K562 (cell line): ENCODE measurements around the gene RAB40B. TPM values are rescaled to one million over a fixed set of nuclear protein-coding genes. Genes with fewer than 3 reads are reported as not detected.

Source experiments
- BCOR ChIP-seq: fragments of 450-650 bp; IDR thresholded peaks from 2 replicates; pipeline ENCODE4 v1.6.1; 2016
- CXXC5 ChIP-seq: fragments of 250-450 bp; sonication (Bioruptor Pico); IDR thresholded peaks from 2 replicates; pipeline ENCODE4 v1.8.0; 2022; ENCODE audit warnings: inconsistent platforms, mild to moderate bottlenecking, moderate library complexity
- FOS ChIP-seq: IDR thresholded peaks from 3 replicates; pipeline ENCODE4 v1.6.1; 2011; ENCODE audit not compliant: insufficient read length; ENCODE audit errors: extremely low read depth
- MYNN ChIP-seq, 2 experiments: sonication (generic); formaldehyde crosslinking in 1 of 2; IDR thresholded peaks; 2 replicates each; pipeline versions ENCODE4 v1.5.0 to v1.6.1; 2016 to 2020; ENCODE audit warnings: antibody characterized with exemption in 1 of 2, missing genetic modification reagents in 1 of 2
- PHB ChIP-seq: fragments of 250-450 bp; sonication (Bioruptor Pico); IDR thresholded peaks from 2 replicates; pipeline ENCODE4 v1.5.0; 2021
- PHTF2 ChIP-seq: fragments of 250-450 bp; sonication (Bioruptor Pico); IDR thresholded peaks from 2 replicates; pipeline ENCODE4 v1.5.0; 2021; ENCODE audit warnings: mild to moderate bottlenecking
- POLR2A ChIP-seq: fragments of 450-650 bp; conservative IDR thresholded peaks from 2 replicates; pipeline ENCODE4 v1.6.1; 2016
- YY1 ChIP-seq, 3 experiments: IDR thresholded peaks; 2 replicates each; pipeline ENCODE4 v1.6.1; 2011; ENCODE audit warnings: low read length in 2 of 3, mild to moderate bottlenecking in 2 of 3, moderate library complexity in 2 of 3, borderline replicate concordance in 1 of 3, control low read depth in 1 of 3, low read depth in 1 of 3; ENCODE audit not compliant: insufficient read depth in 3 of 3, insufficient replicate concordance in 2 of 3, control insufficient read depth in 1 of 3, insufficient read length in 1 of 3; ENCODE audit errors: extremely low read depth in 1 of 3
- ZBTB33 ChIP-seq: sonication (generic); formaldehyde crosslinking; IDR thresholded peaks from 2 replicates; pipeline ENCODE4 v1.8.1; 2023; ENCODE audit warnings: mild to moderate bottlenecking, missing genetic modification reagents
- ZNF384 ChIP-seq: IDR thresholded peaks from 2 replicates; pipeline ENCODE4 v1.6.1; 2012; ENCODE audit warnings: low read depth, low read length, improper control_type of control experiment
- polyA plus RNA-seq, 8 experiments: library from polyadenylated mRNA; depleted of rRNA in 4 of 8; stranded (reverse) in 5 of 8; unstranded in 3 of 8; fragments of >200 nt; fragmentation: Nextera tagmentation in 2 of 8; fragmentation: Illumina TruSeq in 1 of 8; extraction: Ambion mirVana in 2 of 8; extraction: Trizol in 1 of 8; gene quantifications; 2 replicates each; pipeline versions ENCODE4 v1.2.1 to v1.2.3, GENCODE V29; 2011 to 2014; ENCODE audit warnings: inconsistent platforms in 1 of 8, missing spikeins in 1 of 8
- total RNA-seq, 7 experiments: library from RNA; depleted of rRNA in 6 of 7; stranded (reverse); fragments of >200 nt in 6 of 7; fragmentation: Illumina TruSeq in 2 of 7; extraction: Trizol in 2 of 7; gene quantifications; 2 replicates each; pipeline versions ENCODE4 v1.2.1 to v1.2.3, GENCODE V29; 2011 to 2021; ENCODE audit warnings: low replicate concordance in 1 of 7
- TF ChIP-seq, protein P1 (sequence below): sonication (generic); formaldehyde crosslinking; IDR thresholded peaks from 2 replicates; pipeline ENCODE4 v1.8.0; 2022; ENCODE audit warnings: mild to moderate bottlenecking, missing genetic modification reagents, borderline replicate concordance
- TF ChIP-seq, protein P2 (sequence below): fragments of 450-650 bp; formaldehyde crosslinking; IDR thresholded peaks from 2 replicates; pipeline ENCODE4 v1.4.0; 2020; ENCODE audit warnings: mild to moderate bottlenecking, moderate library complexity
- TF ChIP-seq, protein P3 (sequence below), 2 experiments: fragments of 450-650 bp; formaldehyde crosslinking in 1 of 2; IDR thresholded peaks; 2 replicates each; pipeline versions ENCODE4 v1.4.0 to v1.6.1; 2014 to 2020; ENCODE audit warnings: mild to moderate bottlenecking in 2 of 2, borderline replicate concordance in 1 of 2, low read depth in 1 of 2

The RAB40B gene
- total and polyA plus RNA-seq, 9 of the 15 experiments (the other 6 are each of a cell fraction or from before 2014, with no cell fraction given): 0.13 to 4.6 (median 1.4) TPM

DNA sequence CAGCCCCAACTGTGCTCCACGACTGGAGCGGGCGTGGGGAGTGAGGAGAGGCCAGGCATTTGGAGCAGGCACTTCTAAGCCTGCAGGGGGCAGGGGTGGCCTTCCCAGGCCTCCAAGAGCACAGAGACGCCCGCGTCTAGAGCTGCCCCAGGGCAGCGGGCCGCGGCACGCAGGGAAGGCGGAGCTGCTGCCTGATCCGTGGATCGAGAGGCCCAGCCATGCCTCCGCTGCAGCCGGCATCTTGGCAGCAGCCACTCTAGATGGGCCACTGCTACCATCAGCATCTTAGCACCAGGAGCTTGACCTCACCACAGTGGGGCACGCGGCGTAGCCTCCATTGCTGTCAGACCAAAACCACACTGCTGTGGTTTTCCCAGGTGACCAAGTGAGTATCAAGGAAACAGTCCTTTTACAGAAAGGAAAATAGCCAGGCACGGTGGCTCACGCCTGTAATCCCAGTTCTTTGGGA, 29.8 kb downstream of the RAB40B start (continued):
- TF ChIP-seq CXXC5 (peak; percentile 48; the same call in 1 of the 2 replicates), POLR2A (no peak), ZNF384 (no peak), YY1 (IDR thresholded peaks at IDR 0.05; ENCODE audit: borderline replicate concordance in 1 of 3, control insufficient read depth in 1 of 3, extremely low read depth in 1 of 3, insufficient read depth in 3 of 3, insufficient read length in 1 of 3, insufficient replicate concordance in 2 of 3, low read depth in 1 of 3, low read length in 2 of 3) (no peak), BCOR (no peak), FOS (no peak), PHB (CRISPR knock-in tag) (no peak), ZBTB33 (CRISPR knock-in tag) (peak; percentile 83), MYNN (IDR thresholded peaks at IDR 0.05) (0 out of 2 replicates have a peak, but pooled peaks have one; percentile 17), MYNN (CRISPR knock-in tag; IDR thresholded peaks at IDR 0.05) (no peak), PHTF2 (CRISPR knock-in tag) (no peak)
- TF ChIP-seq, protein P1, sequence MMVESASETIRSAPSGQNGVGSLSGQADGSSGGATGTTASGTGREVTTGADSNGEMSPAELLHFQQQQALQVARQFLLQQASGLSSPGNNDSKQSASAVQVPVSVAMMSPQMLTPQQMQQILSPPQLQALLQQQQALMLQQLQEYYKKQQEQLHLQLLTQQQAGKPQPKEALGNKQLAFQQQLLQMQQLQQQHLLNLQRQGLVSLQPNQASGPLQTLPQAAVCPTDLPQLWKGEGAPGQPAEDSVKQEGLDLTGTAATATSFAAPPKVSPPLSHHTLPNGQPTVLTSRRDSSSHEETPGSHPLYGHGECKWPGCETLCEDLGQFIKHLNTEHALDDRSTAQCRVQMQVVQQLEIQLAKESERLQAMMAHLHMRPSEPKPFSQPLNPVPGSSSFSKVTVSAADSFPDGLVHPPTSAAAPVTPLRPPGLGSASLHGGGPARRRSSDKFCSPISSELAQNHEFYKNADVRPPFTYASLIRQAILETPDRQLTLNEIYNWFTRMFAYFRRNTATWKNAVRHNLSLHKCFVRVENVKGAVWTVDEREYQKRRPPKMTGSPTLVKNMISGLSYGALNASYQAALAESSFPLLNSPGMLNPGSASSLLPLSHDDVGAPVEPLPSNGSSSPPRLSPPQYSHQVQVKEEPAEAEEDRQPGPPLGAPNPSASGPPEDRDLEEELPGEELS (CRISPR knock-in tag): no peak
- TF ChIP-seq, protein P2, sequence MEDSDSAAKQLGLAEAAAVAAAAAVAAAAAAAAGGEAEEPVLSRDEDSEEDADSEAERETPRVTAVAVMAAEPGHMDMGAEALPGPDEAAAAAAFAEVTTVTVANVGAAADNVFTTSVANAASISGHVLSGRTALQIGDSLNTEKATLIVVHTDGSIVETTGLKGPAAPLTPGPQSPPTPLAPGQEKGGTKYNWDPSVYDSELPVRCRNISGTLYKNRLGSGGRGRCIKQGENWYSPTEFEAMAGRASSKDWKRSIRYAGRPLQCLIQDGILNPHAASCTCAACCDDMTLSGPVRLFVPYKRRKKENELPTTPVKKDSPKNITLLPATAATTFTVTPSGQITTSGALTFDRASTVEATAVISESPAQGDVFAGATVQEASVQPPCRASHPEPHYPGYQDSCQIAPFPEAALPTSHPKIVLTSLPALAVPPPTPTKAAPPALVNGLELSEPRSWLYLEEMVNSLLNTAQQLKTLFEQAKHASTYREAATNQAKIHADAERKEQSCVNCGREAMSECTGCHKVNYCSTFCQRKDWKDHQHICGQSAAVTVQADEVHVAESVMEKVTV (CRISPR knock-in tag): peak; percentile 21; the same call in 1 of the 2 replicates
- TF ChIP-seq, protein P3, sequence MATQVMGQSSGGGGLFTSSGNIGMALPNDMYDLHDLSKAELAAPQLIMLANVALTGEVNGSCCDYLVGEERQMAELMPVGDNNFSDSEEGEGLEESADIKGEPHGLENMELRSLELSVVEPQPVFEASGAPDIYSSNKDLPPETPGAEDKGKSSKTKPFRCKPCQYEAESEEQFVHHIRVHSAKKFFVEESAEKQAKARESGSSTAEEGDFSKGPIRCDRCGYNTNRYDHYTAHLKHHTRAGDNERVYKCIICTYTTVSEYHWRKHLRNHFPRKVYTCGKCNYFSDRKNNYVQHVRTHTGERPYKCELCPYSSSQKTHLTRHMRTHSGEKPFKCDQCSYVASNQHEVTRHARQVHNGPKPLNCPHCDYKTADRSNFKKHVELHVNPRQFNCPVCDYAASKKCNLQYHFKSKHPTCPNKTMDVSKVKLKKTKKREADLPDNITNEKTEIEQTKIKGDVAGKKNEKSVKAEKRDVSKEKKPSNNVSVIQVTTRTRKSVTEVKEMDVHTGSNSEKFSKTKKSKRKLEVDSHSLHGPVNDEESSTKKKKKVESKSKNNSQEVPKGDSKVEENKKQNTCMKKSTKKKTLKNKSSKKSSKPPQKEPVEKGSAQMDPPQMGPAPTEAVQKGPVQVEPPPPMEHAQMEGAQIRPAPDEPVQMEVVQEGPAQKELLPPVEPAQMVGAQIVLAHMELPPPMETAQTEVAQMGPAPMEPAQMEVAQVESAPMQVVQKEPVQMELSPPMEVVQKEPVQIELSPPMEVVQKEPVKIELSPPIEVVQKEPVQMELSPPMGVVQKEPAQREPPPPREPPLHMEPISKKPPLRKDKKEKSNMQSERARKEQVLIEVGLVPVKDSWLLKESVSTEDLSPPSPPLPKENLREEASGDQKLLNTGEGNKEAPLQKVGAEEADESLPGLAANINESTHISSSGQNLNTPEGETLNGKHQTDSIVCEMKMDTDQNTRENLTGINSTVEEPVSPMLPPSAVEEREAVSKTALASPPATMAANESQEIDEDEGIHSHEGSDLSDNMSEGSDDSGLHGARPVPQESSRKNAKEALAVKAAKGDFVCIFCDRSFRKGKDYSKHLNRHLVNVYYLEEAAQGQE (IDR thresholded peaks at IDR 0.05; ENCODE audit: borderline replicate concordance): peak; percentile 80
- TF ChIP-seq, protein P3 (CRISPR knock-in tag; IDR thresholded peaks at IDR 0.05; ENCODE audit: low read depth): no peak
